Measurements from ENCODE around the gene ZNF695. TPM values are rescaled to one million over a fixed set of nuclear protein-coding genes. Genes with fewer than 3 reads are reported as not detected.

ZNF695 gene
- total and polyA plus RNA-seq, 9 of the 15 experiments (the other 6 are each of a cell fraction or from before 2014, with no cell fraction given): 8.7 to 15.2 (median 10.9) TPM

DNA sequence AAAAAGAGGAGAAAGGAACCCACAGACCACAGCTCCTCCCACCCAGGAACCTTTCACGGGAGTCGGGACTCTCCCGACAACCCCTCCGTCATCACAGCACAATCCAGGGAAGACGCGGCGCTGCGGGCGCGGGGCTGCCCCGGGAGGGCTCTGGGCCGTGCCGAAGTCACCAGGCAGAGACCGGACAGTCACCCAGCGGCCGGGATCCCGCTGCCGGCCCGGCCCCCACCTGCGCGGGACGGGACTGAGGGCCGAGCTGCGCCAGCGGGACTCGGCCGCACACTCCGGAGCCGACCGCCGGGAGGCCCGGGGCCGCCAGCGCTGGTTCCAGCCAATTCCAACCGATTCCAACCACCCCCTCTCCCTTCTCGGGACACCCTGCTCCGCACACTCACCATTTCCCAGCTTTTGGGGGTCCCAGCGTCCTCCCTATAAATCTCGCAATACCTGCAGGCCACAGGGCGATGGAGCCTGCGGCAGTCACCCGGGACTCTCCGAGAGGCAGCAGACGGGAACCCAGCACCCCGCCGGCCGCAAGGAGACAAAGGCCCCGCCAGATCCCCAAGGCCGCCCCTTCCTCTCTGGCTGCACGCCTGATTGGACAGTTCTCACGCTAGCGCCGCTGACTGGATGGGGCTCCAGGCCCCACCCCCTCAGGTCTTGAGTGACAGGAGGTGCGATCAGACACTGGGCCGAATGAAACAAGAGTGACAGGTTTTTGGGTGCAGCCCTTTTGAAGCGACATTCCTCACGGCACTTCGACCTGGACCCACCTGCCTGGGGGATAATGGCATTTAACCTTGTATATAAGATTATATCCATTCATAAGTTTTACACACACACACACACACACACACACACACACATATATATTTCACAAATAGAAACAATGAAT is at the start of gene ZNF695 (continued):
- TF ChIP-seq, protein P1, sequence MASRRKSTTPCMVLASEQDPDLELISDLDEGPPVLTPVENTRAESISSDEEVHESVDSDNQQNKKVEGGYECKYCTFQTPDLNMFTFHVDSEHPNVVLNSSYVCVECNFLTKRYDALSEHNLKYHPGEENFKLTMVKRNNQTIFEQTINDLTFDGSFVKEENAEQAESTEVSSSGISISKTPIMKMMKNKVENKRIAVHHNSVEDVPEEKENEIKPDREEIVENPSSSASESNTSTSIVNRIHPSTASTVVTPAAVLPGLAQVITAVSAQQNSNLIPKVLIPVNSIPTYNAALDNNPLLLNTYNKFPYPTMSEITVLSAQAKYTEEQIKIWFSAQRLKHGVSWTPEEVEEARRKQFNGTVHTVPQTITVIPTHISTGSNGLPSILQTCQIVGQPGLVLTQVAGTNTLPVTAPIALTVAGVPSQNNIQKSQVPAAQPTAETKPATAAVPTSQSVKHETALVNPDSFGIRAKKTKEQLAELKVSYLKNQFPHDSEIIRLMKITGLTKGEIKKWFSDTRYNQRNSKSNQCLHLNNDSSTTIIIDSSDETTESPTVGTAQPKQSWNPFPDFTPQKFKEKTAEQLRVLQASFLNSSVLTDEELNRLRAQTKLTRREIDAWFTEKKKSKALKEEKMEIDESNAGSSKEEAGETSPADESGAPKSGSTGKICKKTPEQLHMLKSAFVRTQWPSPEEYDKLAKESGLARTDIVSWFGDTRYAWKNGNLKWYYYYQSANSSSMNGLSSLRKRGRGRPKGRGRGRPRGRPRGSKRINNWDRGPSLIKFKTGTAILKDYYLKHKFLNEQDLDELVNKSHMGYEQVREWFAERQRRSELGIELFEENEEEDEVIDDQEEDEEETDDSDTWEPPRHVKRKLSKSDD (conservative IDR thresholded peaks at IDR 0.05; ENCODE audit: low read length): no peak
- TF ChIP-seq, protein P2, sequence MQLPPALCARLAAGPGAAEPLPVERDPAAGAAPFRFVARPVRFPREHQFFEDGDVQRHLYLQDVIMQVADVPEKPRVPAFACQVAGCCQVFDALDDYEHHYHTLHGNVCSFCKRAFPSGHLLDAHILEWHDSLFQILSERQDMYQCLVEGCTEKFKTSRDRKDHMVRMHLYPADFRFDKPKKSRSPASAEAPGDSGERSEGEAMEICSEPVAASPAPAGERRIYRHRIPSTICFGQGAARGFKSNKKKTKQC (CRISPR knock-in tag; IDR thresholded peaks at IDR 0.05): peak; percentile 18; the same call in 1 of the 2 replicates
- TF ChIP-seq LEF1 (IDR thresholded peaks at IDR 0.05) (no peak), TOE1 (IDR thresholded peaks at IDR 0.05; ENCODE audit: borderline replicate concordance) (no peak), TOE1 (CRISPR knock-in tag; IDR thresholded peaks at IDR 0.05; ENCODE audit: borderline replicate concordance, low read depth) (no peak), RBM17 (IDR thresholded peaks at IDR 0.05; ENCODE audit: borderline replicate concordance, low read depth, low read length) (no peak), SLC30A9 (CRISPR knock-in tag; IDR thresholded peaks at IDR 0.05) (no peak), MXI1 (IDR thresholded peaks at IDR 0.05; ENCODE audit: low read depth, low read length) (no peak), CBX8 (IDR thresholded peaks at IDR 0.05; ENCODE audit: borderline replicate concordance, extremely low read depth, low read depth, low read length, poor library complexity, severe bottlenecking) (no peak), TBL1XR1 (IDR thresholded peaks at IDR 0.05; ENCODE audit: low read length in 2 of 2) (no peak), SIX5 (IDR thresholded peaks at IDR 0.05; ENCODE audit: borderline replicate concordance in 1 of 2, insufficient read depth in 1 of 2, low read depth in 1 of 2, low read length in 2 of 2) (no peak), SREBF1 (IDR thresholded peaks at IDR 0.05; ENCODE audit: borderline replicate concordance, low read depth, low read length) (no peak), SMARCA4 (IDR thresholded peaks at IDR 0.05) (no peak), ZNF778 (CRISPR knock-in tag; IDR thresholded peaks at IDR 0.05) (no peak)
- TF ChIP-seq, protein P3, sequence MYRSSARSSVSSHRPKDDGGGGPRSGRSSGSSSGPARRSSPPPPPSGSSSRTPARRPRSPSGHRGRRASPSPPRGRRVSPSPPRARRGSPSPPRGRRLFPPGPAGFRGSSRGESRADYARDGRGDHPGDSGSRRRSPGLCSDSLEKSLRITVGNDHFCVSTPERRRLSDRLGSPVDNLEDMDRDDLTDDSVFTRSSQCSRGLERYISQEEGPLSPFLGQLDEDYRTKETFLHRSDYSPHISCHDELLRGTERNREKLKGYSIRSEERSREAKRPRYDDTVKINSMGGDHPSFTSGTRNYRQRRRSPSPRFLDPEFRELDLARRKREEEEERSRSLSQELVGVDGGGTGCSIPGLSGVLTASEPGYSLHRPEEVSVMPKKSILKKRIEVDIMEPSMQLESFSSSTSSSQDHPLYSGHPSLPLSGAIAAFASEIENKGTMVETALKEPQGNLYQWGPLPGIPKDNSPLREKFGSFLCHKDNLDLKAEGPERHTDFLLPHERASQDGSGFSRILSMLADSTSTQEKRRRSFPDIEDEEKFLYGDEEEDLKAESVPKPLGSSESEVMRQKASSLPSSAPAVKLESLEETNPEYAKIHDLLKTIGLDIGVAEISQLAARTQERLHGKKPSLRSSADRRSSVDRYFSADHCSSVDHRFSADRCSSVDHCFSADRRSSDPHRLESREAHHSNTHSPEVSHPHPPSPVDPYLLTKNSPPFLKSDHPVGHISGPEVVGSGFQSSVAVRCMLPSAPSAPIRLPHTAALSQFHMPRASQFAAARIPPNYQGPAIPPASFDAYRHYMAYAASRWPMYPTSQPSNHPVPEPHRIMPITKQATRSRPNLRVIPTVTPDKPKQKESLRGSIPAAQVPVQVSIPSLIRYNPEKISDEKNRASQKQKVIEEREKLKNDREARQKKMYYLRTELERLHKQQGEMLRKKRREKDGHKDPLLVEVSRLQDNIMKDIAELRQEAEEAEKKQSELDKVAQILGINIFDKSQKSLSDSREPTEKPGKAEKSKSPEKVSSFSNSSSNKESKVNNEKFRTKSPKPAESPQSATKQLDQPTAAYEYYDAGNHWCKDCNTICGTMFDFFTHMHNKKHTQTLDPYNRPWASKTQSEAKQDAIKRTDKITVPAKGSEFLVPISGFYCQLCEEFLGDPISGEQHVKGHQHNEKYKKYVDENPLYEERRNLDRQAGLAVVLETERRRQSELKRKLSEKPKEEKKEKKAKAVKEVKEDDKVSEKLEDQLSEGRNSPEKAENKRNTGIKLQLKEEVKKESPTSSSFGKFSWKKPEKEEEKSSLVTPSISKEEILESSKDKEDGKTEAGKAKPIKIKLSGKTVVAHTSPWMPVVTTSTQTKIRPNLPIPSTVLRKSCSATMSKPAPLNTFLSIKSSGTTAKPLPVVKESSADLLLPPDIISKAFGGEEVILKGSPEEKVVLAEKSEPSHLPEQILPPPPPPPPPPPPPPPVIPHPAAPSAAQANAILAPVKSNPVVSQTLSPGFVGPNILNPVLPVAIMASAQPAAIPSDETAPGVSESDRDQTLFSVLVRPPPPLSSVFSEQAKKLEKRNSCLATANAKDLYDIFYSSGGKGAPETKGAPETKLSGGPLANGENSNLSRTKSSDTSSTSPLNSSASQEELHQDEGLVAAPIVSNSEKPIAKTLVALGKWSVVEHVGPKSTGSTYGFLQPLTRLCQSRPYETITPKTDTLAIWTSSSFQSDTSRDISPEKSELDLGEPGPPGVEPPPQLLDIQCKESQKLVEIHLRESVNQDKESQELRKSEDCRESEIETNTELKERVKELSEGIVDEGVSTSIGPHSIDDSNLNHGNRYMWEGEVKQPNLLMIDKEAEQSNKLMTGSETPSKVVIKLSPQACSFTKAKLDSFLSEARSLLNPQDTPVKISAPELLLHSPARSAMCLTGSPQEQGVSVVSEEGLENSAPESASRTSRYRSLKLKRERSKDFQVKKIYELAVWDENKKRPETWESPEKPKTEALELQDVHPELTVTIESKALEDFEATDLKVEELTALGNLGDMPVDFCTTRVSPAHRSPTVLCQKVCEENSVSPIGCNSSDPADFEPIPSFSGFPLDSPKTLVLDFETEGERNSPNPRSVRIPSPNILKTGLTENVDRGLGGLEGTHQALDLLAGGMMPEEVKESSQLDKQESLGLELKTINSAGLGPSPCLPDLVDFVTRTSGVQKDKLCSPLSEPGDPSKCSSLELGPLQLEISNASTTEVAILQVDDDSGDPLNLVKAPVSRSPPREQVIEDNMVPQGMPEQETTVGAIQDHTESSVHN (IDR thresholded peaks at IDR 0.05; ENCODE audit: borderline replicate concordance in 1 of 2, low read depth in 1 of 2): no peak

Measured in K562 (cell line).